ENCODE results near the gene PDGFD. TPM values are rescaled to one million over a fixed set of nuclear protein-coding genes. Genes with fewer than 3 reads are reported as not detected.

Gene PDGFD
- total RNA-seq, 4 donors from 2014 or later = 4.4 to 7.2 (median 5.2) TPM

- Histone ChIP-seq H3K4me1 (no peaks in the 10 kb centered on the region), H3K4me3 (no peak overlapping the region), H3K27me3 (no peaks in the 10 kb centered on the region), H3K36me3 (no peaks in the 10 kb centered on the region), H3K27ac (no peak overlapping the region), H3K9me3 (no peaks in the 10 kb centered on the region)
- 20% methylated on average over 3 of the region's 3 CpGs for WGBS
- TF ChIP-seq POLR2A (IDR thresholded peaks at IDR 0.05) (no peak), POLR2AphosphoS5 (IDR thresholded peaks at IDR 0.05) (no peak), EP300 (IDR thresholded peaks at IDR 0.05) (no peak), CTCF (IDR thresholded peaks at IDR 0.05) (no peak)
- DNase-seq (ENCODE audit: low spot score in 2 of 2) = no peak
Observed at GRCh38 chr11:104098555-104098954, 65.4 kb downstream of the PDGFD start.

GRCh38 chr11:104098132-104098531 is 65.8 kb downstream of the PDGFD start:
- no peak overlapping the region for H3K27ac ChIP-seq
- 85% methylated on average over 1 of the region's 1 CpG for WGBS
- H3K4me1 ChIP-seq = no peaks in the 10 kb centered on the region
- H3K27me3 ChIP-seq = no peaks in the 10 kb centered on the region
- no peaks in the 10 kb centered on the region for H3K36me3 ChIP-seq
- DNase-seq (ENCODE audit: low spot score in 2 of 2) = no peak
- H3K9me3 ChIP-seq = no peaks in the 10 kb centered on the region
- TF ChIP-seq POLR2A (IDR thresholded peaks at IDR 0.05) = no peak
- no peak for TF ChIP-seq CTCF (IDR thresholded peaks at IDR 0.05)
- no peak for TF ChIP-seq POLR2AphosphoS5 (IDR thresholded peaks at IDR 0.05)
- no peak for TF ChIP-seq EP300 (IDR thresholded peaks at IDR 0.05)
- no peak overlapping the region for H3K4me3 ChIP-seq

- TF ChIP-seq EP300 (IDR thresholded peaks at IDR 0.05) (no peak), POLR2A (IDR thresholded peaks at IDR 0.05) (no peak), CTCF (IDR thresholded peaks at IDR 0.05) (no peak), POLR2AphosphoS5 (IDR thresholded peaks at IDR 0.05) (no peak)
- no peak overlapping the region for H3K27ac ChIP-seq
Observed at GRCh38 chr11:104096900-104097299, 67.0 kb downstream of the PDGFD start.

GRCh38 chr11:104095791-104096190 is 68.2 kb downstream of the PDGFD start:
- H3K9me3 ChIP-seq = no peaks in the 10 kb centered on the region
- no peaks in the 10 kb centered on the region for H3K4me1 ChIP-seq
- H3K36me3 ChIP-seq = no peaks in the 10 kb centered on the region
- no peak for DNase-seq (ENCODE audit: low spot score in 2 of 2)
- H3K27ac ChIP-seq = no peak overlapping the region
- no peak for TF ChIP-seq POLR2AphosphoS5 (IDR thresholded peaks at IDR 0.05)
- no peak for TF ChIP-seq EP300 (IDR thresholded peaks at IDR 0.05)
- no peak for TF ChIP-seq CTCF (IDR thresholded peaks at IDR 0.05)
- no peak for TF ChIP-seq POLR2A (IDR thresholded peaks at IDR 0.05)
- no peak overlapping the region for H3K4me3 ChIP-seq
- no peaks in the 10 kb centered on the region for H3K27me3 ChIP-seq

More at GRCh38 chr11:104096900-104097299, 67.0 kb downstream of the PDGFD start:
- H3K4me1 ChIP-seq = no peaks in the 10 kb centered on the region
- no peak overlapping the region for H3K4me3 ChIP-seq
- WGBS = 93% methylated on average over 4 of the region's 4 CpGs
- H3K27me3 ChIP-seq = no peaks in the 10 kb centered on the region
- H3K9me3 ChIP-seq = no peaks in the 10 kb centered on the region
- no peak for DNase-seq (ENCODE audit: low spot score in 2 of 2)
- H3K36me3 ChIP-seq = no peaks in the 10 kb centered on the region

GRCh38 chr11:104094576-104094975 is 69.4 kb downstream of the PDGFD start:
- no peaks in the 10 kb centered on the region for H3K36me3 ChIP-seq
- DNase-seq (ENCODE audit: low spot score in 2 of 2) = no peak
- WGBS = 83% methylated on average over 3 of the region's 3 CpGs
- H3K27ac ChIP-seq = no peak overlapping the region
- H3K9me3 ChIP-seq = no peaks in the 10 kb centered on the region
- TF ChIP-seq CTCF (IDR thresholded peaks at IDR 0.05) = no peak
- TF ChIP-seq POLR2A (IDR thresholded peaks at IDR 0.05) = no peak
- no peak for TF ChIP-seq POLR2AphosphoS5 (IDR thresholded peaks at IDR 0.05)
- TF ChIP-seq EP300 (IDR thresholded peaks at IDR 0.05) = no peak
- no peak overlapping the region for H3K4me3 ChIP-seq
- no peaks in the 10 kb centered on the region for H3K27me3 ChIP-seq
- H3K4me1 ChIP-seq = no peaks in the 10 kb centered on the region
